ENCODE results near the gene EAPP. TPM values are rescaled to one million over a fixed set of nuclear protein-coding genes. Genes with fewer than 3 reads are reported as not detected.
"Not testable (repeated sequence)": the region's sequence is repeated elsewhere in the genome, so short reads cannot be mapped to it uniquely, and the experiment has no call there.

Gene EAPP
- total RNA-seq, 3 donors from 2014 or later = 34.8 to 38.9 (median 35.7) TPM

- H3K4me1 Mint-ChIP-seq (ENCODE audit: low read depth) = no peaks in the 10 kb centered on the region
- H3K4me3 Mint-ChIP-seq = no peak overlapping the region
- H3K9me3 Mint-ChIP-seq = no peaks in the 10 kb centered on the region
- no peaks in the 10 kb centered on the region for H3K36me3 Mint-ChIP-seq (ENCODE audit: insufficient read depth)
- H3K27me3 Mint-ChIP-seq (ENCODE audit: low read depth) = no peaks in the 10 kb centered on the region
- ATAC-seq = no peak
- DNase-seq = no peak
These were observed 59.8 kb downstream of the EAPP start for GRCh38 chr14:34479694-34480093.

DNA sequence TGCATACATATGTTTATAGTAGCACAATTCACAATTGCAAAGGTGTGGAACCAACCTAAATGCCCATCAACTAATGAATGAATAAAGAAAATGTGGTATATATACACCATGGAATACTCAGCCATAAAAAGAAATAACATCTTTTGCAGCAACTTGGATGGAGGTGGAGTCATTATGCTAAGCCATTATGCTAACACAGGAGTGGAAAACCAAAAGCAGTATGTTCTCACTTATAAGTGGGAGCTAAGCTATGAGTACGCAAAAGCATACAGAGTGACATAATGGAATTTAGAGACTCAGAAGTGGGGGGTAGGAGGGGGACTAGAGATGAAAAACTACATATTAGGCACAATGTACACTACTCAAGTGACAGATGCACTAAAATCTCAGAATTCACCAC is 61.2 kb downstream of the EAPP start:
- no peaks in the 10 kb centered on the region for H3K9me3 Mint-ChIP-seq
- no peaks in the 10 kb centered on the region for H3K36me3 Mint-ChIP-seq (ENCODE audit: insufficient read depth)
- ATAC-seq (no peak), DNase-seq (no peak)
- H3K4me3 Mint-ChIP-seq = no peak overlapping the region
- no peaks in the 10 kb centered on the region for H3K4me1 Mint-ChIP-seq (ENCODE audit: low read depth)
- H3K27me3 Mint-ChIP-seq (ENCODE audit: low read depth) = peaks cover 1% of the 10 kb centered on the region

GRCh38 chr14:34476036-34476435 is 63.5 kb downstream of the EAPP start:
- H3K4me1 Mint-ChIP-seq (ENCODE audit: low read depth); ATAC-seq; H3K4me3 Mint-ChIP-seq: not testable (repeated sequence)

GRCh38 chr14:34475163-34475562 is 64.3 kb downstream of the EAPP start:
- Mint-ChIP-seq H3K36me3 (ENCODE audit: insufficient read depth) (no peaks in the 10 kb centered on the region), H3K27me3 (ENCODE audit: low read depth) (peaks cover 1% of the 10 kb centered on the region), H3K9me3 (no peaks in the 10 kb centered on the region), H3K4me1 (ENCODE audit: low read depth) (no peaks in the 10 kb centered on the region), H3K4me3 (no peak overlapping the region)
- no peak for DNase-seq
- no peak for ATAC-seq

More at GRCh38 chr14:34476036-34476435, 63.5 kb downstream of the EAPP start:
- not testable (repeated sequence) for H3K9me3 Mint-ChIP-seq; DNase-seq; H3K36me3 Mint-ChIP-seq (ENCODE audit: insufficient read depth); H3K27me3 Mint-ChIP-seq (ENCODE audit: low read depth)

- no peaks in the 10 kb centered on the region for H3K36me3 Mint-ChIP-seq (ENCODE audit: insufficient read depth)
These were observed 65.3 kb downstream of the EAPP start for GRCh38 chr14:34474187-34474679.

GRCh38 chr14:34472706-34473279 is 66.7 kb downstream of the EAPP start:
- no peaks in the 10 kb centered on the region for H3K4me1 Mint-ChIP-seq (ENCODE audit: low read depth)

More at GRCh38 chr14:34474187-34474679, 65.3 kb downstream of the EAPP start:
- H3K27me3 Mint-ChIP-seq (ENCODE audit: low read depth) = peaks cover 1% of the 10 kb centered on the region
- no peaks in the 10 kb centered on the region for H3K9me3 Mint-ChIP-seq
- no peaks in the 10 kb centered on the region for H3K4me1 Mint-ChIP-seq (ENCODE audit: low read depth)
- no peak overlapping the region for H3K4me3 Mint-ChIP-seq
- DNase-seq (no peak), ATAC-seq (no peak)

DNA sequence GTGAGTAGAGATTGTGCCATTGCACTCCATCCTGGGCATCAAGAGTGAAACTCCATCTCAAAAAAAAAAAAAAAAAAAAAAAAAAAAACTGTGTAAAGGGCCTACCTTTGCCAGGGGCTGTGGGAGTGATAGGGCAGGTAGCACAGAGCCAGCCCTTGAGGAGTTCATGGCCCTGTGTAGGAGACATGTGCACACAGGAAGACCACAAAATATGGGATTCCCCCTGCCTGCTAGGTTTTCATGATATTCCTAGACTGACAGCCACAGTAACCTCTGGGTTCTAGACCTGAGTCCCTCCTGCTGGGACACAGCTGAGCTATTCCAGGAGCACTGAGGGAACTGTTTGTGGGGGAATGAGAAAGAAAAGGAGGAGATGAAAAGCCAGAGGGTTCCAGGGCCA is 69.2 kb downstream of the EAPP start:
- ATAC-seq (no peak), DNase-seq (no peak)
- Mint-ChIP-seq H3K4me1 (ENCODE audit: low read depth) (no peaks in the 10 kb centered on the region), H3K9me3 (no peaks in the 10 kb centered on the region), H3K36me3 (ENCODE audit: insufficient read depth) (no peaks in the 10 kb centered on the region), H3K4me3 (no peak overlapping the region), H3K27me3 (ENCODE audit: low read depth) (peaks cover 1% of the 10 kb centered on the region)

More at GRCh38 chr14:34472706-34473279, 66.7 kb downstream of the EAPP start:
- no peaks in the 10 kb centered on the region for H3K9me3 Mint-ChIP-seq
- DNase-seq = no peak
- peaks cover 1% of the 10 kb centered on the region for H3K27me3 Mint-ChIP-seq (ENCODE audit: low read depth)
- H3K36me3 Mint-ChIP-seq (ENCODE audit: insufficient read depth) = no peaks in the 10 kb centered on the region
- ATAC-seq = no peak
- no peak overlapping the region for H3K4me3 Mint-ChIP-seq

DNA sequence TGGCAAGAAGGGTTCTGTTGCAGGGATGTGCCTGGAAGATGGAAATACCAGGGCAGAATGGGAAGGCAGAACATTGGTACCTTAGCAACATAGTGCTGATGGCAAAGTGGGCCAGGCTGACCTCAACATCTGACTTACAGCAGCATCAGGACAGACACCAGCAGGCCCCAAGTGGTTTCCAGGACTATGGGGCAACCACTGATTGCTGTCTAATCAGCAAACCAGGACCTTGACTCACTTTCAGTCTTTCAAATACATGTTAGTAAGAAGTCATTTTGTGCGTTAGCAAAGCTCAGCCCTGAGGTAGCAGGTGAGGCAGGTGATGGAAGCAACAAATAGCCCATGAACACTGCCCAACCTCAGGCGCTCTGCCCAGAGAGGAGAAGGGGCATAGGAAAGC is 72.8 kb downstream of the EAPP start:
- Mint-ChIP-seq H3K36me3 (ENCODE audit: insufficient read depth) (no peaks in the 10 kb centered on the region), H3K27me3 (ENCODE audit: low read depth) (no peaks in the 10 kb centered on the region), H3K4me1 (ENCODE audit: low read depth) (peaks cover 1% of the 10 kb centered on the region), H3K9me3 (no peaks in the 10 kb centered on the region), H3K4me3 (no peak overlapping the region)
- ATAC-seq (no peak), DNase-seq (no peak)

Other genes starting within 250 kb of the EAPP start
- gene SPTSSA, start 77.5 kb downstream of the EAPP start, total RNA-seq = 1 to 10 TPM; 6.2 to 7.2 (median 6.6) TPM
- 10 to 100 TPM; 58.0 to 59.6 (median 59.4) TPM for gene SNX6, start 90.4 kb upstream of the EAPP start, total RNA-seq
- 10 to 100 TPM in 1 of 3 donors, 1 to 10 TPM in 2; 5.8 to 11.0 (median 6.9) TPM for gene CFL2, start 174.9 kb upstream of the EAPP start, total RNA-seq

All from activated T-cell treated with anti-CD3 and anti-CD28 coated beads, Interleukin-2, amount 50 U/mL, for 4 hours (primary cell).